Endometrial microvascular endothelial cells (primary cell): Measurements from ENCODE around the gene FXR2. TPM values are rescaled to one million over a fixed set of nuclear protein-coding genes. Genes with fewer than 3 reads are reported as not detected.

ENCODE experiments used
- in situ Hi-C: cut with HindIII; loops from 2 replicates; pipeline ENCODE4 v1.10.0; 2017; ENCODE audit warnings: low sequenced_read_pairs, low pct_unique_long_range_greater_than_20kb; ENCODE audit errors: inconsistent ontology term
- total RNA-seq: library from RNA; depleted of rRNA; stranded (reverse); fragments of >200 nt; gene quantifications from one replicate; pipeline ENCODE4 v1.2.3, GENCODE V29; 2015; ENCODE audit errors: inconsistent ontology term

The FXR2 gene
- total RNA-seq, 1 donor from 2014 or later: 29.0 TPM

DNA sequence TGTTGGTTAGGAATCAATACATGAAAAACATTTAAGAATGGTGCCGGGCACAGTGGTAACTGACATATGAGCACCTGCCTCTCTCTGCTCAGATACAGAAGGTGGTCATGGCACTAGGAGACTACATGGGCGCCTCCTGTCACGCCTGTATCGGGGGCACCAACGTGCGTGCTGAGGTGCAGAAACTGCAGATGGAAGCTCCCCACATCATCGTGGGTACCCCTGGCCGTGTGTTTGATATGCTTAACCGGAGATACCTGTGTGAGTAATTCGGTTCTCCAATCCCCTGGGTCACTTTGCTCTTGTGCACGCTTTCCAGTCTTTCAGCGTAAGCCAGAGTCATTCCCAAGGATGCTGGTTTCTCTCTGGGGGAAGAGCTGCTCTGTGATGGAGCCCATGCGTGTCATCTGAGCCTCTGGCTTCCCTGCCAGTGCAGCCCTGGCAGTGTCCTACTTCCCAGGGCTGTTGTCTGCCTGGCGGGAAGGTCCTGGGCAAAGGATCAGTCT lies 38.2 kb downstream of the FXR2 start:
- in situ Hi-C loops: no loop called here

- in situ Hi-C loops: no loop called here
Observed at GRCh38 chr17:7575959-7576358, 38.7 kb downstream of the FXR2 start.

- in situ Hi-C loops: no loop called here
Observed at GRCh38 chr17:7575481-7575883, 39.2 kb downstream of the FXR2 start.

DNA sequence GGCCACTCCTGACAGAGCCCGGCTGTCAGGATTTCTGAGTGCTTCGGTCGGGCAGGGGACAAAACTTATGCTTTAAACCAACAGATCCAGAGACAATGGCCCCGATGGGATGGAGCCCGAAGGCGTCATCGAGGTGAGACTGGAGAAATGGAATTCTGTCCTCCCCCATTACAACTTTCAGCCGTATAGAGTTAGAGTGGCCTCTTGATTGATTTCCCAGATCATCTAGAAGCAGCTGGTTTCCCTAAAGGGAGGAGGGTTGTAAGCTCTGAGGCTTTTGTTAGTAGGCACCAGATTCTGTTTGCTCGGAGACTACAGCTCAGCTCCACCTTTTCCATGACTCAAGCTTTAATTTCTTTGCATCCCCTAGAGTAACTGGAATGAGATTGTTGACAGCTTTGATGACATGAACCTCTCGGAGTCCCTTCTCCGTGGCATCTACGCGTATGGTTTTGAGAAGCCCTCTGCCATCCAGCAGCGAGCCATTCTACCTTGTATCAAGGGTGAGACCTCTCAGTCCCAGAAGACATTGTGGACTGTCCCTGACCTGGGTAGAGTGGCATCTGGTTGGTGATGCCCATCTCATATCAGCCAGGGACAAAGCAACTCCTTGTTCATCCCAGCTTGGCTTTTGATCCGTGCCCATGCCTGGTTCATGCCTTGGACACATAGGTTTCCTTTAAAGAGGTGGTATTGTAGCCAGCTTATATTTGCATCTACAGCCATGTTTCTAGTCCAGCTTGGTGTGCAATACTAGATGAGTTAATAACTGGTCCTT lies 40.3 kb downstream of the FXR2 start:
- in situ Hi-C loops: loop anchor here (25.0 kb wide), 1 partner anchor 112 kb away; no protein-coding TSS in a partner anchor

- in situ Hi-C loops: loop anchor here (25.0 kb wide), 1 partner anchor 111 kb away; no protein-coding TSS in a partner anchor
Observed at GRCh38 chr17:7573324-7574080, 41.2 kb downstream of the FXR2 start.

DNA sequence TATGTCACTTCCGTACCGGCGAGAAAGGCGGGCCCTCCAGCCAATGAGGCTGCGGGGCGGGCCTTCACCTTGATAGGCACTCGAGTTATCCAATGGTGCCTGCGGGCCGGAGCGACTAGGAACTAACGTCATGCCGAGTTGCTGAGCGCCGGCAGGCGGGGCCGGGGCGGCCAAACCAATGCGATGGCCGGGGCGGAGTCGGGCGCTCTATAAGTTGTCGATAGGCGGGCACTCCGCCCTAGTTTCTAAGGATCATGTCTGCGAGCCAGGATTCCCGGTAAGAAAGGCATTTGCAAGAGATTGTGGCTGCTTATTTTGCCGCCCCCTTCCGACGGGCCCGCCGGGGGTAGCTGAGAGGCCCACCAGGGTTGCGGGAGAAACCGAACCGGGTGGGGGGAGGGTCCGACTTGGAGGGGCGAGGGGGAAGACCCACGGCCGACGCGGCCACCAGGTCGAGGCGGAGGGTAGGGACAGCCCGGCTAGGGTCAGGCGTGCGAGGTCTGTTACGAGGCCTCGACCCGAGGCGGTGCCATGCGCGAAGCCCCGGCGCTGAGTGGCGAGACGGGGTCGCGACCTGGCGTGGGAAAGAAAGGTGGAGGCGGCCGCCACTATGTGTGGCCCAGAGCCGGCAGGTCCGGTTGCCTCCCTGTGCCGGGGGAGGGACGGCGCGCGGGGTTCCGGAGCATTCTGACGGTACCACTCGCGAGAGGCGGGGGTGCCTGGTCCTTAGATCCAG lies 41.9 kb downstream of the FXR2 start:
- in situ Hi-C loops: loop anchor here (25.0 kb wide), 1 partner anchor 110 kb away; no protein-coding TSS in a partner anchor

- in situ Hi-C loops: loop anchor here (25.0 kb wide), 1 partner anchor 110 kb away; no protein-coding TSS in a partner anchor
Observed at GRCh38 chr17:7572338-7572587, 42.4 kb downstream of the FXR2 start.

DNA sequence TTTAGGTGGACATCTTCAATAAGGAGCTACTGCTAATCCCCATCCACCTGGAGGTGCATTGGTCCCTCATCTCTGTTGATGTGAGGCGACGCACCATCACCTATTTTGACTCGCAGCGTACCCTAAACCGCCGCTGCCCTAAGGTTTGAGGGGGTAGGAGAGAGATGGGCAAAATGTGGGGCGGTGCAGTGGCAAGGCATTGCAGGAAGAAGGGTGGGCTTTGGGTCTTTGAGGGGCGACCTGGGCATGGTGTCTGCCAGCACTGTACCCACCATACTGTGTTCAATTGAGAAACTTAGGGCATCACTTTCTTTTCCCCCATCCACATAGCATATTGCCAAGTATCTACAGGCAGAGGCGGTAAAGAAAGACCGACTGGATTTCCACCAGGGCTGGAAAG lies 44.3 kb downstream of the FXR2 start:
- in situ Hi-C loops: loop anchor here (25.0 kb wide), 1 partner anchor 108 kb away; no protein-coding TSS in a partner anchor

- in situ Hi-C loops: loop anchor here (25.0 kb wide), 1 partner anchor 107 kb away; no protein-coding TSS in a partner anchor
Observed at GRCh38 chr17:7569571-7569970, 45.1 kb downstream of the FXR2 start.

- in situ Hi-C loops: loop anchor here (25.0 kb wide), 1 partner anchor 101 kb away; no protein-coding TSS in a partner anchor
Observed at GRCh38 chr17:7563115-7563869, 51.4 kb downstream of the FXR2 start.

GRCh38 chr17:7562208-7562605 lies 52.5 kb downstream of the FXR2 start:
- in situ Hi-C loops: loop anchor here (25.0 kb wide), 1 partner anchor 100 kb away; no protein-coding TSS in a partner anchor

GRCh38 chr17:7561589-7562207 lies 53.0 kb downstream of the FXR2 start, which contains the start of gene SENP3:
Gene SENP3 (plus strand): TSS chr17:7561919. CDS start chr17:7563077, 1,158 bp downstream.
- in situ Hi-C loops: loop anchor here (25.0 kb wide), 1 partner anchor 99 kb away; no protein-coding TSS in a partner anchor

GRCh38 chr17:7561028-7561575 lies 53.6 kb downstream of the FXR2 start:
- in situ Hi-C loops: loop anchor here (25.0 kb wide), 1 partner anchor 99 kb away; no protein-coding TSS in a partner anchor

DNA sequence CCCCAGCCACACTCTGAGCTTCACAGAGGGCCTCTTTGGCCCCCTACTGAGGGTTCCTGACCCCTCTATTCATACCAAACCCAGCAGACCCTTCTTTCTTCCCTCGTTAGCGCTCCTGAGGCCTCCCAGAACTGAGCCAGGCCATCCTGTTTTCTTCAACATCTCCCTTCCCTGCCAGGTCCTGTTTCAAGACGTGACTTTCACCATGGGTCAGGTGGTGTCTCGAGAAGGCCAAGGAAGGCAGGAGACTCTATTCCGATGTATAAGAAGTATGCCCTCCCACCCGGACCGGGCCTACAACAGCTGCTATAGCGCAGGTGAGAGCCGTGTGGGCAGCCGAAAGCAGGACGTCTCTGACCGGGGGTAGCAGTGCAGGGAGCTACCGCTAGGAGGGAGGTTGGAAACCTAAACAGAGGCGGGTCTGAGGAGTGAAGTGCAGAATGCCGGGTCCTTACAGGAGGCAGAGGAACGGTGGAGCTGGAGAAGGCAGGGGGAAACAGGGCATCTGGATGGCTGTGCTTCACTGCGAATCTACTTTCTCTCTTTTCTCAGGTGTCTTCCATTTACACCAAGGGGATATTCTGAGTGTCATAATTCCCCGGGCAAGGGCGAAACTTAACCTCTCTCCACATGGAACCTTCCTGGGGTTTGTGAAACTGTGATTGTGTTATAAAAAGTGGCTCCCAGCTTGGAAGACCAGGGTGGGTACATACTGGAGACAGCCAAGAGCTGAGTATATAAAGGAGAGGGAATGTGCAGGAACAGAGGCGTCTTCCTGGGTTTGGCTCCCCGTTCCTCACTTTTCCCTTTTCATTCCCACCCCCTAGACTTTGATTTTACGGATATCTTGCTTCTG lies 54.3 kb downstream of the FXR2 start:
- in situ Hi-C loops: loop anchor here (25.0 kb wide), 1 partner anchor 98 kb away; no protein-coding TSS in a partner anchor

- in situ Hi-C loops: loop anchor here (25.0 kb wide), 1 partner anchor 97 kb away; no protein-coding TSS in a partner anchor
Observed at GRCh38 chr17:7559320-7560171, 55.2 kb downstream of the FXR2 start.
